WERI-Rb-1 (cell line): ENCODE measurements around the gene RERE.

Experiments used
- DNase-seq: peaks from one replicate; pipeline ENCODE4 v3.0.0-alpha.2; 2020
- H3K27ac ChIP-seq: fragments of 250-450 bp; sonication (Bioruptor Pico); 2 replicates; pipeline ENCODE4 v1.5.1; 2020; ENCODE audit warnings: mild to moderate bottlenecking, moderate library complexity
- H3K27me3 ChIP-seq: fragments of 250-450 bp; sonication (Bioruptor Pico); 2 replicates; pipeline ENCODE4 v1.5.1; 2021; ENCODE audit warnings: mild to moderate bottlenecking, low read depth, moderate library complexity; ENCODE audit not compliant: insufficient read depth, severe bottlenecking
- H3K36me3 ChIP-seq: fragments of 250-450 bp; sonication (Bioruptor Pico); 2 replicates; pipeline ENCODE4 v1.5.1; 2020; ENCODE audit warnings: mild to moderate bottlenecking, moderate library complexity
- H3K4me3 ChIP-seq: 2 replicates; pipeline ENCODE4 v1.5.1; 2011; ENCODE audit warnings: low read depth, mild to moderate bottlenecking, control low read depth, low read length
- H3K9me3 ChIP-seq: fragments of 250-450 bp; sonication (Bioruptor Pico); 2 replicates; pipeline ENCODE4 v1.5.1; 2021; ENCODE audit warnings: mild to moderate bottlenecking, moderate library complexity; ENCODE audit not compliant: severe bottlenecking
- CTCF ChIP-seq: IDR thresholded peaks from 2 replicates; pipeline ENCODE4 v1.5.1; 2011; ENCODE audit warnings: low read depth, mild to moderate bottlenecking, control low read depth, inconsistent platforms, low read length

The RERE gene

GRCh38 chr1:8493916-8494540 lies 323.4 kb downstream of the RERE start:
- H3K9me3 ChIP-seq, result no peaks in the 10 kb centered on the region
- H3K4me3 ChIP-seq, result no peak overlapping the region
- TF ChIP-seq CTCF, result no peak
- peaks cover 75% of the 10 kb centered on the region for H3K36me3 ChIP-seq
- no peak overlapping the region for H3K27ac ChIP-seq
- DNase-seq, result no peak
- no peaks in the 10 kb centered on the region for H3K27me3 ChIP-seq

DNA sequence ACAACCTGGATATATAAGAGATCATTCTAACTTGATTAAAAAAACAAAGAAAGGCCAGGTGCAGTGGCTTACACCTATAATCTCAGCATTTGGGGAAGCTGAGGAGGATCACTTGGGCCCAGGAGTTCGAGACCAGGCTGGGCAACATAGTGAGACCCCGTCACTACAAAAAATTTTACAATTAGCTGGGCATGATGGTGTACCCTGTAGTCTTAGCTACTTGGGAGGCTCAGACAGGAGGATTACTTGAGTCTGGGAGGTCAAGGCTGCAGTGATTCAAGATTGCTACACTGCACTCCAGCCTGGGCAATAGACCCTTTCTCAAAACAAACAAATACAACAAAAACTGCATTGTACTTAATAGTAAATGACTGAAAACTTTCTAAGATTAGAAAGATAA lies 330.2 kb downstream of the RERE start:
- no peaks in the 10 kb centered on the region for H3K9me3 ChIP-seq
- H3K27me3 ChIP-seq, result no peaks in the 10 kb centered on the region
- DNase-seq, result no peak
- H3K27ac ChIP-seq, result no peak overlapping the region
- no peak overlapping the region for H3K4me3 ChIP-seq
- TF ChIP-seq CTCF, result no peak
- peaks cover 48% of the 10 kb centered on the region for H3K36me3 ChIP-seq

- DNase-seq, result no peak
- no peak for TF ChIP-seq CTCF
- Histone ChIP-seq H3K4me3 (no peak overlapping the region), H3K9me3 (no peaks in the 10 kb centered on the region), H3K27ac (no peak overlapping the region), H3K27me3 (no peaks in the 10 kb centered on the region), H3K36me3 (peaks cover 43% of the 10 kb centered on the region)
Measured at GRCh38 chr1:8486047-8486446, 331.4 kb downstream of the RERE start.

DNA sequence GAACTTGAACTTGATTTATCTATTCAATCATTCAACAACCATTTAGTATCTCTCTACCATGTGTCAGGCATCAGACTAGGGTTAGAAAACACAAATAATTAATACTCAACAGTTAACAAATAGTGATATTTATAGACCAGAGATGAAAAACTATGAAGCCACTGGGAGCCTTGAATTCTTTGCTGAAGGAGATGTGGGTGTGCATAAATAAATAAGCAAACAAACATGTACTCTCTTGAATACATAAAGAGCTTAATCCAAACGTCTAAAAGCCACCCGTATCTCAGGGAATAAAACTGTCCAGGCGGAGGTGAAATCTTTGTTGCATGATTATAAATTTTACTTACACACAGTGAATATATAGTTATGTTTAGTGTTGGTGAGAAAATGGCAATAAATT lies 333.9 kb downstream of the RERE start:
- no peak overlapping the region for H3K4me3 ChIP-seq
- peaks cover 32% of the 10 kb centered on the region for H3K36me3 ChIP-seq
- H3K27ac ChIP-seq, result no peak overlapping the region
- DNase-seq, result no peak
- TF ChIP-seq CTCF, result no peak
- no peaks in the 10 kb centered on the region for H3K27me3 ChIP-seq
- H3K9me3 ChIP-seq, result no peaks in the 10 kb centered on the region

DNA sequence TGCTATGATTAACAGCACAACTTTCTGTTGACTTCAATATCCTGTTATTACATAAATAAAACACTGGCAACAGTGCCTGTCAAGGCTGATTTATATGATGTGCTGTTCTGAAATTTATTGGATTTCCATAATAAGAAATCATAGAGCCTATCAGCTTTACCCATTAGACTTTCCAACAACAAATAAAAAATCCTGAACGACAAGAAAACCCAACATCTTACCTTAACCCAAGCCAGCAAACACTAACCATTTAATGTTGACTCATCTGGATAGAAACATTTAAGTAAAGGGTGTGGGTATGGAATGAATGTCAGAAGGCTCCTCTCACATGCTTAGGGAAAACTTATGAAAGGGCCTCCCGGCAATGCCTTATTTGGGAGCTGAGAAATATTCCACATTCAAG lies 334.5 kb downstream of the RERE start:
- TF ChIP-seq CTCF, result no peak
- Histone ChIP-seq H3K36me3 (peaks cover 30% of the 10 kb centered on the region), H3K27me3 (no peaks in the 10 kb centered on the region), H3K27ac (no peak overlapping the region), H3K4me3 (no peak overlapping the region), H3K9me3 (no peaks in the 10 kb centered on the region)
- DNase-seq, result no peak
